ENCODE results near the gene METTL23. TPM values are rescaled to one million over a fixed set of nuclear protein-coding genes. Genes with fewer than 3 reads are reported as not detected.

METTL23 gene
- polyA plus RNA-seq, 1 donor from 2014 or later, result 59.8 TPM

- H3F3A ChIP-seq (ENCODE audit: insufficient read depth, low read length, poor library complexity, severe bottlenecking), result no peaks in the 10 kb centered on the region
- no peaks in the 10 kb centered on the region for H4K20me1 ChIP-seq (ENCODE audit: insufficient read depth)
- H3K4me3 ChIP-seq (ENCODE audit: low read length), result no peak overlapping the region
- H3K79me2 ChIP-seq (replicated peaks; ENCODE audit: insufficient read depth, low read length), result no peaks in the 10 kb centered on the region
- H3K9me2 ChIP-seq (ENCODE audit: insufficient read depth, low read length), result no peaks in the 10 kb centered on the region
- no peaks in the 10 kb centered on the region for H3K9me3 ChIP-seq (ENCODE audit: low read length)
- no peak overlapping the region for H3K9ac ChIP-seq (ENCODE audit: low read length)
- H2AFZ ChIP-seq (ENCODE audit: low read depth, low read length), result no peak overlapping the region
- H3K27me3 ChIP-seq (ENCODE audit: insufficient read depth, low read depth, low read length), result no peaks in the 10 kb centered on the region
- H3K36me3 ChIP-seq (ENCODE audit: insufficient read depth, low read length), result no peaks in the 10 kb centered on the region
- H3K27ac ChIP-seq (ENCODE audit: low read length), result no peak overlapping the region
- H3K4me2 ChIP-seq (ENCODE audit: low read length), result no peak overlapping the region
- TF ChIP-seq MXI1 (conservative IDR thresholded peaks at IDR 0.05; ENCODE audit: poor library complexity, severe bottlenecking) (no peak), RAD21 (conservative IDR thresholded peaks at IDR 0.05) (no peak), TAF1 (IDR thresholded peaks at IDR 0.05; ENCODE audit: low read depth) (no peak), POLR2AphosphoS5 (IDR thresholded peaks at IDR 0.05) (no peak), EP300 (conservative IDR thresholded peaks at IDR 0.05; ENCODE audit: poor library complexity, severe bottlenecking) (no peak), EZH2 (IDR thresholded peaks at IDR 0.05; ENCODE audit: borderline replicate concordance, insufficient read depth, low read length, poor library complexity, severe bottlenecking) (no peak)
Measured at GRCh38 chr17:76753061-76753961, 26.7 kb downstream of the METTL23 start.

DNA sequence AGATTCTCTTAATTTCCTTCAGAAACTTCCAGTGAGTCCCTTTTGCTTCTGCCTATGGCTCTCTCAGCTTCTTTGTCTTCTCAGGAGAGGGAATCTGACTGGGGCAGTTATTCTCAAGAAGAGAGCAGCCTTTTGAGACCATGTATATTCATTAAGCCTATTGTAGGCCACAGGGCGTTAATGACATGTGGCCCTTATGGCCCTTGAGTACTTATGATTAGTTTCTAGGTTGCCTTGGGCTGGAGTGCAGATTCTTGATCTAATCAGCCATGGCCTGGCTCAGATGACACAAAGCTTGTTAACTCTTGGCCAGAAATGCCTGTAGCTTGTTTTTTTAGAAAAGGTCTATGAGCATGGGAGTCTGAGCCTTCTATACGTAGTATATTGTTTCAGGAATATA, 28.6 kb downstream of the METTL23 start:
- Histone ChIP-seq H3K27ac (ENCODE audit: low read length) (no peak overlapping the region), H3K36me3 (ENCODE audit: insufficient read depth, low read length) (no peaks in the 10 kb centered on the region), H3F3A (ENCODE audit: insufficient read depth, low read length, poor library complexity, severe bottlenecking) (no peaks in the 10 kb centered on the region), H3K9ac (ENCODE audit: low read length) (no peak overlapping the region), H3K79me2 (replicated peaks; ENCODE audit: insufficient read depth, low read length) (no peaks in the 10 kb centered on the region), H2AFZ (ENCODE audit: low read depth, low read length) (no peak overlapping the region), H3K27me3 (ENCODE audit: insufficient read depth, low read depth, low read length) (no peaks in the 10 kb centered on the region), H3K4me2 (ENCODE audit: low read length) (no peak overlapping the region), H3K4me3 (ENCODE audit: low read length) (no peak overlapping the region), H3K9me2 (ENCODE audit: insufficient read depth, low read length) (no peaks in the 10 kb centered on the region), H3K9me3 (ENCODE audit: low read length) (no peaks in the 10 kb centered on the region), H4K20me1 (ENCODE audit: insufficient read depth) (no peaks in the 10 kb centered on the region)
- no peak for TF ChIP-seq RAD21 (conservative IDR thresholded peaks at IDR 0.05)
- TF ChIP-seq, protein P1, sequence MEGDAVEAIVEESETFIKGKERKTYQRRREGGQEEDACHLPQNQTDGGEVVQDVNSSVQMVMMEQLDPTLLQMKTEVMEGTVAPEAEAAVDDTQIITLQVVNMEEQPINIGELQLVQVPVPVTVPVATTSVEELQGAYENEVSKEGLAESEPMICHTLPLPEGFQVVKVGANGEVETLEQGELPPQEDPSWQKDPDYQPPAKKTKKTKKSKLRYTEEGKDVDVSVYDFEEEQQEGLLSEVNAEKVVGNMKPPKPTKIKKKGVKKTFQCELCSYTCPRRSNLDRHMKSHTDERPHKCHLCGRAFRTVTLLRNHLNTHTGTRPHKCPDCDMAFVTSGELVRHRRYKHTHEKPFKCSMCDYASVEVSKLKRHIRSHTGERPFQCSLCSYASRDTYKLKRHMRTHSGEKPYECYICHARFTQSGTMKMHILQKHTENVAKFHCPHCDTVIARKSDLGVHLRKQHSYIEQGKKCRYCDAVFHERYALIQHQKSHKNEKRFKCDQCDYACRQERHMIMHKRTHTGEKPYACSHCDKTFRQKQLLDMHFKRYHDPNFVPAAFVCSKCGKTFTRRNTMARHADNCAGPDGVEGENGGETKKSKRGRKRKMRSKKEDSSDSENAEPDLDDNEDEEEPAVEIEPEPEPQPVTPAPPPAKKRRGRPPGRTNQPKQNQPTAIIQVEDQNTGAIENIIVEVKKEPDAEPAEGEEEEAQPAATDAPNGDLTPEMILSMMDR (IDR thresholded peaks at IDR 0.05; ENCODE audit: poor library complexity, severe bottlenecking), result no peak
- TF ChIP-seq SMC3 (conservative IDR thresholded peaks at IDR 0.05; ENCODE audit: poor library complexity), result no peak

DNA sequence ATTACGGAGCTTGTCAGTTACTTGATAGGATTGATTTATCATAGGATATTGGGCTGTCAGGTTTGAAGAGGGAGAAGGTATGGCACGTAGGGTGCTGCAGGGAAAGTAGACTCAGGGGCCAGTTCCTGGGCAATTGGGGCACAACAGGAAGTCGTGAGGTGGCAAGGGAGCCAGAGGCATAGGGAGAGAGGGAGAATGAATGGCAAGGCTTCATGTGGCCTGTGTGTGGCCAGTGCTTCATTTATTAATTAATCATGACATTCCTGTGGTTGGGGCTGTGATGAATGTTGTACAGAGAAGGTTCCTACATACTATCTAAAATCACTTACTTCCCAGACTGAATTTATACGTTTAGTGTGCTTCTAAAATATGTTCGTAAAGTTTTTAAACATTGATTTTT, 30.6 kb downstream of the METTL23 start:
- Histone ChIP-seq H3K9me3 (ENCODE audit: low read length) (no peaks in the 10 kb centered on the region), H3K9me2 (ENCODE audit: insufficient read depth, low read length) (no peaks in the 10 kb centered on the region), H3K36me3 (ENCODE audit: insufficient read depth, low read length) (no peaks in the 10 kb centered on the region), H4K20me1 (ENCODE audit: insufficient read depth) (no peaks in the 10 kb centered on the region), H2AFZ (ENCODE audit: low read depth, low read length) (no peak overlapping the region), H3K27me3 (ENCODE audit: insufficient read depth, low read depth, low read length) (no peaks in the 10 kb centered on the region), H3K4me2 (ENCODE audit: low read length) (no peak overlapping the region), H3K9ac (ENCODE audit: low read length) (no peak overlapping the region), H3F3A (ENCODE audit: insufficient read depth, low read length, poor library complexity, severe bottlenecking) (no peaks in the 10 kb centered on the region), H3K4me3 (ENCODE audit: low read length) (no peak overlapping the region), H3K27ac (ENCODE audit: low read length) (no peak overlapping the region), H3K79me2 (replicated peaks; ENCODE audit: insufficient read depth, low read length) (no peaks in the 10 kb centered on the region)
- TF ChIP-seq POLR2AphosphoS5 (IDR thresholded peaks at IDR 0.05), result no peak
- TF ChIP-seq EP300 (conservative IDR thresholded peaks at IDR 0.05; ENCODE audit: poor library complexity, severe bottlenecking), result no peak
- no peak for TF ChIP-seq TAF1 (IDR thresholded peaks at IDR 0.05; ENCODE audit: low read depth)
- TF ChIP-seq, protein P2, sequence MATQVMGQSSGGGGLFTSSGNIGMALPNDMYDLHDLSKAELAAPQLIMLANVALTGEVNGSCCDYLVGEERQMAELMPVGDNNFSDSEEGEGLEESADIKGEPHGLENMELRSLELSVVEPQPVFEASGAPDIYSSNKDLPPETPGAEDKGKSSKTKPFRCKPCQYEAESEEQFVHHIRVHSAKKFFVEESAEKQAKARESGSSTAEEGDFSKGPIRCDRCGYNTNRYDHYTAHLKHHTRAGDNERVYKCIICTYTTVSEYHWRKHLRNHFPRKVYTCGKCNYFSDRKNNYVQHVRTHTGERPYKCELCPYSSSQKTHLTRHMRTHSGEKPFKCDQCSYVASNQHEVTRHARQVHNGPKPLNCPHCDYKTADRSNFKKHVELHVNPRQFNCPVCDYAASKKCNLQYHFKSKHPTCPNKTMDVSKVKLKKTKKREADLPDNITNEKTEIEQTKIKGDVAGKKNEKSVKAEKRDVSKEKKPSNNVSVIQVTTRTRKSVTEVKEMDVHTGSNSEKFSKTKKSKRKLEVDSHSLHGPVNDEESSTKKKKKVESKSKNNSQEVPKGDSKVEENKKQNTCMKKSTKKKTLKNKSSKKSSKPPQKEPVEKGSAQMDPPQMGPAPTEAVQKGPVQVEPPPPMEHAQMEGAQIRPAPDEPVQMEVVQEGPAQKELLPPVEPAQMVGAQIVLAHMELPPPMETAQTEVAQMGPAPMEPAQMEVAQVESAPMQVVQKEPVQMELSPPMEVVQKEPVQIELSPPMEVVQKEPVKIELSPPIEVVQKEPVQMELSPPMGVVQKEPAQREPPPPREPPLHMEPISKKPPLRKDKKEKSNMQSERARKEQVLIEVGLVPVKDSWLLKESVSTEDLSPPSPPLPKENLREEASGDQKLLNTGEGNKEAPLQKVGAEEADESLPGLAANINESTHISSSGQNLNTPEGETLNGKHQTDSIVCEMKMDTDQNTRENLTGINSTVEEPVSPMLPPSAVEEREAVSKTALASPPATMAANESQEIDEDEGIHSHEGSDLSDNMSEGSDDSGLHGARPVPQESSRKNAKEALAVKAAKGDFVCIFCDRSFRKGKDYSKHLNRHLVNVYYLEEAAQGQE (IDR thresholded peaks at IDR 0.05; ENCODE audit: borderline replicate concordance), result no peak
- no peak for TF ChIP-seq EZH2 (IDR thresholded peaks at IDR 0.05; ENCODE audit: borderline replicate concordance, insufficient read depth, low read length, poor library complexity, severe bottlenecking)
- no peak for TF ChIP-seq MXI1 (conservative IDR thresholded peaks at IDR 0.05; ENCODE audit: poor library complexity, severe bottlenecking)
- no peak for TF ChIP-seq SMC3 (conservative IDR thresholded peaks at IDR 0.05; ENCODE audit: poor library complexity)
